HG02870 (cell line): ENCODE data around the gene HPCA.

Experiments
- ATAC-seq: cut with Tn5 transposase; IDR thresholded peaks from one replicate; pipeline ENCODE4 v1.9.1; 2021; ENCODE audit warnings: mild to moderate bottlenecking, moderate library complexity; ENCODE audit not compliant: unreplicated experiment

The HPCA gene

DNA sequence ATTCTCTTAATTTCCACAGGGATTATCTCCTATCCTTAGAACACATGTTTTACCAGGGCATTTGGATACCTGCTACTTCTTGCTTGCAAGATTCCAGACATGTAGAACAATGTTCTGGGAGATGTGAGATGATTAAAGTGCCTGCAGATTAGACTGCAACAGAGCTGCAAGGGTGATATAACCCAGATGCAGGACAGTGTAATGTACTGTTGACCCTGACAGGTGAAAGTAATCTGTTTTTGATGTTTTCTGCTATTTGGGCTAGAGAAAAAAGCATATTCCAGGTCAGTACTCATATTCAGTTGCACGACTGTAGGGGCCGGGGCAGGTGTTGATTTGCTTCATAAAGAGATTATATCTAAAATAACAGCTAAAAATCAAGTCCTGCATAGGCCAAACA, 42.0 kb downstream of the HPCA start:
- no peak for ATAC-seq

GRCh38 chr1:32928715-32929114, 42.4 kb downstream of the HPCA start:
- no peak for ATAC-seq

DNA sequence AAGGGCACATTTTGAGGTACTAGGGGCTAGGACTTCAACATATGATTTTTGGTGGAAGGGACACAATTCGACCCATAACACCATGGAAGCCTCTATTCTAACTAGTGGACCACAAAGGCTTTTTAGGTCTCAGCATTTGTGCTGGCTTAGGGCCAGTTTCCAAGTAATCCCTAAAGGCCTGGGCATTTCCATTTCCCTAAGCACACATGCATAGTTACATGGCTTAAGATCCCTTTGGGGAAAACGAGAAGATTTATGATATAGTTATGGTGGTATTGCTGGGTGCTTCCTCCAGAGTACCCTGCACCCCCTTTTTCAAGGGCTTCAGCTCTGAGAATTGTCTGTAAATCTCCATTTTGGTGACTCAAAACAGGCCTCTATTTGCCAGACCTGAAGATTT, 43.1 kb downstream of the HPCA start:
- ATAC-seq, result no peak

GRCh38 chr1:32931760-32932159, 45.5 kb downstream of the HPCA start:
- no peak for ATAC-seq

DNA sequence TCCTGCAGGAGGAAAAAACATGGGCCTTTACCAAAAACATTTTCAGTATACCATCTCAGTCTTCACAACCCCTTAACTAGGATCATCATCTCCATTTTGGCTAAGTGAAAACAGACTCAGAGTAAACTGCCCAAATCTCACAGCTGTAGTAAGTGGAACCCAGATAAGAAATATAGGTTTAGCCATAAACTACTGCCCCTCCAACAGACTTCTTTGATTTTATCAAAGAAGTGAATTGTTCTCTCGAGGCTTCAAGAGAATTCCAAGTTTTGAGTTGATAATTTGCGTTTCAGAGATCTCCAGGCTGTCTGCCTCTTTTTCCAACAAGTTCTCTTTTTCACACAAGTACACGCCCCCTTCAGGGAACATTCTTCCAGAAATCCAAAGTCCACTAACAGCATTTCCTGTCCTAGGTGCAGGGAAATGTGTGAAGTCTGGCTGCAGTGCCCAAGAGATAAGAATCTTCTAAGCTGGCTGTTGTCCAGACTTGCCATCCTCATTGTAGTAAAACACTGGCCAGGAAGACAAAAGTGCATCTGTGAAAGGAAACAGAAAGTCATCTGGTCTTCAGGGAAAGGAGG, 47.5 kb downstream of the HPCA start:
- ATAC-seq, result no peak

DNA sequence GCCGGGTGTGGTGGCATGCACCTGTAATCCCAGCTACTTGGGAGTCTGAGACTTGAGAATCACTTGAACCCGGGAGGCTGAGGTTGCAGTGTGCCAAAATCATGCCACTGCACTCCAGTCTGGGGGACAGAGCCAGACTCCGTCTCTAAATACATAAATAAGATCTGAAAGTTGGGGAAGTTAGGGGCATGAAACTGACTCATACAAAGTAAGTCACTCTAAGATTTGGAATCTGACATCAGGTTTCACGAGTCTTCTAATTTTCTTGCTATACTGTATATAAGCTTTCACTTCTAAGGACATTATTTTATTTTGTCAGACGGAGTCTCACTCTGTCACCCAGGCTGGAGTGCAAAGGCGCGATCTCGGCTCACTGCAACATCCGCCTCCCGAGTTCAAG, 48.2 kb downstream of the HPCA start:
- no peak for ATAC-seq

DNA sequence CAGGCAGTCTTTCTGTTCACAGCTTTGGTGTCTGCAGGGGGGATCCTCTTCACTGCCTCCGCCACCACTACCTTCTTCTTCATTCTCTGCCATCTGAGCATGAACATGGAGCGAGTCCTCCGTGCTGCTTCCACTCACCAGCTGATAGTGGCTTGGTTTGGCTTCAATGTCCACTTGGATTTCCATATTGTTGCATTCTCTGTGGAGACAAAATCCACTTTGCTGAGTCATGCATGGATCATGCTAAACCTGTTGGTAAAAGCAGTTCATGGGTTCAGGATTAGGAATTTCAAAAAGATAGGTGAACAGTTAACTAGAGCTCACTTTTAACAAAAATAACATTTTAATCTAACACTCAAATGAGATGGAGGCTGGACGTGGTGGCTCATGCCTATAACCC, 50.8 kb downstream of the HPCA start:
- ATAC-seq, result no peak

DNA sequence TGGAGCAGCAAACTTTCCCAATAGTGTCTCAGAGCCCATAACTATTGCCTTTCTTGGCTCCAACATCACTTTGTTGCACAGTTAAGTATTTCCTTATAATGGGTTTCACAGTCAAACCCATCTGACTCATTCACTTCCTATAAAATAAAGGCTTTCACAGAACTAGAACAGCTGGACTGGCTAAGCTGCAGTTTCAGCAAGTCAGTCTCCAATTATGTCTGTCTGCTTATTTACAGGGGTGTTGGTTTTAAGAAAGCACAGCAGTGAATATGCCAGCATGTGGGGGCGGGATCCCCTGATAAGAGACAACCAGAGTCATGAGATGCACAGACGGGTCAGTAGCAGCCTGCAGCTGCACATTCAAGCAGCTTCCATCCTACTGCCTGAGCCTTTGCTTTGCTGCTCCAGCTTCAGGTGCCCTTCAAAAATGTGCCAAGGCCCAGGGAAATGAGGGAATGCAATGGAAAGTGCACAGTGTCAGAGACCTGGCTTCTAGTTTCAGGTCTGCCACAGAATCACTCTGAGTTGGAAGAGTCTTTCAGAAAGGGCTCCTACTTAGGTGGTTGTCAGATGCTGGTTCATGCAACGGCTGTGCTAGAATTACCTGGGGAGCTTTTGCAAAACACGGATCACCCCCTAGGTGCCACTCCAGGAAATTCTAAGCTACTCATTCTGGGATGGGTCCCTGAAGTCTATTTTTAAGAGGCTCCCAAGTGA, 53.5 kb downstream of the HPCA start:
- no peak for ATAC-seq

GRCh38 chr1:32944180-32944579, 57.9 kb downstream of the HPCA start:
- no peak for ATAC-seq
